ENCODE data around the gene RBMS3. TPM values are rescaled to one million over a fixed set of nuclear protein-coding genes. Genes with fewer than 3 reads are reported as not detected.

RBMS3 gene
- total RNA-seq, 4 donors from 2014 or later, result 7.3 to 21.8 (median 12.8) TPM

DNA sequence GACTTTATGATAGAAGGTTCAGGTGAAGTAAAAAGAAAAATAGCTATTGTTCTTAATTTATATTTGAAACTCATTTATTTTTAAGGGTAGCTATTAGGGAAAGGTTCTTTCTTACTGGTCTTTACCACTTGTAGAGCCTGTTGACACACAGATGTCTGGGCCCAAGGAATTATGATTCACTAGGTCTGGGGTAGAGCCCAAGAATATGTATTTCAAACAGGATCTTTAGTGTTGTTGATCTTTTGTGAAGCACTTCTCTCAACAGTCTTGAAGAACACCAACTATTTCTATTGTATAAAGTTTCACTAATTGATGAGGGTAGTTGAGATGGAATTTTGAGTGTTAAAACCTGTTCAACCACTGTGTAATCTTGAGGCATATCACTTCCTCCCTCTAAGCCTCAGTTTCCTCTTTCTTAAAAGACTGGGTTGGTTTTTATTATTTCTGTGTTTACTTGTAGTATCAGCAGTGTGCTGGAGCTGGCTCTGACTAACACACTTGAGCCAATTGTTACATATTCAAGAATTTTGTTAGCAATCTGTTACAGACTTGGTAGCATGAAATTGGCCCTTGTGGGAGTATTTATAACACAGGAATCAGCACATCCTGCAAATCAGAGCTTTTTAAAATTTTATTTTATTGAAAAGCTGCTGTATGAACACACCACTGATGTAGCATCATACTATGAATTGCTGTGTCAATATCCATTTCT is 155.9 kb downstream of the RBMS3 start:
- no peak for TF ChIP-seq POLR2A (IDR thresholded peaks at IDR 0.05)
- no peak for TF ChIP-seq CTCF (IDR thresholded peaks at IDR 0.05)

DNA sequence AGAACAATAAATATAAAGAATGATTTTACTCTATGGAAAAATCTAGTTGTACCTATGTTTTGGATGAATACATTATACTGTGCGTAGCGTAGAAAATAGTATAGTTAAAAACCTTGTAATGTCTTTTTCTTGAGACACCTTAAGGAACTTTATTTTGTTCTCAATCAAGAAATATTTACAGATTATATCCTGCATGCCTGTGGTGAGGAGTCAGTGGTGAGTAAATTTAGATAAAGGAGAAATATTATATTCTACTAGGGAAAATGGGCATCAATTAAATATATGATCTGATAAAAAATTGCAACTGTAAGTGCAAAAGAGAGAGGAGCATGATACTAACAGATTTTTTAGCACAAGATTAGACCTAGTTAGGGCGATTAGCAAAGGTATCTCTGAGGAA is 157.7 kb downstream of the RBMS3 start:
- WGBS, 2 donors, result 88 to 93% methylated on average over 3 of the region's 3 CpGs
- H3K4me3 ChIP-seq (ENCODE audit: low read depth, poor library complexity, severe bottlenecking), result no peak overlapping the region
- TF ChIP-seq CTCF (IDR thresholded peaks at IDR 0.05) (no peak), POLR2A (IDR thresholded peaks at IDR 0.05) (no peak)
- no peak for DNase-seq (ENCODE audit: low spot score in 2 of 2)
- intact Hi-C loops (cut with DNase I; ENCODE audit: low total_unique reads), result no loop called here

More for the DNA sequence above, 155.9 kb downstream of the RBMS3 start:
- no peak for DNase-seq (ENCODE audit: low spot score in 2 of 2)
- no peak overlapping the region for H3K4me3 ChIP-seq (ENCODE audit: low read depth, poor library complexity, severe bottlenecking)
- intact Hi-C loops (cut with DNase I; ENCODE audit: low total_unique reads), result no loop called here

- whole genome bisulfite sequencing, 2 donors, result 24 to 25% methylated on average over 13 of the region's 13 CpGs
- TF ChIP-seq CTCF (IDR thresholded peaks at IDR 0.05) (no peak), POLR2A (IDR thresholded peaks at IDR 0.05) (no peak)
- no peak overlapping the region for H3K4me3 ChIP-seq (ENCODE audit: low read depth, poor library complexity, severe bottlenecking)
- DNase-seq (ENCODE audit: low spot score in 2 of 2), result no peak
- intact Hi-C loops (cut with DNase I; ENCODE audit: low total_unique reads), result no loop called here
Measured at GRCh38 chr3:29440413-29441305, 159.8 kb downstream of the RBMS3 start.

GRCh38 chr3:29441422-29441821 is 160.6 kb downstream of the RBMS3 start:
- intact Hi-C loops (cut with DNase I; ENCODE audit: low total_unique reads), result no loop called here
- no peak overlapping the region for H3K4me3 ChIP-seq (ENCODE audit: low read depth, poor library complexity, severe bottlenecking)
- TF ChIP-seq CTCF (IDR thresholded peaks at IDR 0.05) (no peak), POLR2A (IDR thresholded peaks at IDR 0.05) (no peak)

GRCh38 chr3:29447946-29448627 is 167.2 kb downstream of the RBMS3 start:
- TF ChIP-seq CTCF (IDR thresholded peaks at IDR 0.05), result no peak
- TF ChIP-seq POLR2A (IDR thresholded peaks at IDR 0.05), result no peak
- DNase-seq (ENCODE audit: low spot score in 2 of 2), result no peak
- H3K4me3 ChIP-seq (ENCODE audit: low read depth, poor library complexity, severe bottlenecking), result no peak overlapping the region
- 64 to 66% methylated on average over 9 of the region's 9 CpGs for WGBS, 2 donors
- intact Hi-C loops (cut with DNase I; ENCODE audit: low total_unique reads), result no loop called here

More at GRCh38 chr3:29441422-29441821, 160.6 kb downstream of the RBMS3 start:
- no peak for DNase-seq (ENCODE audit: low spot score in 2 of 2)
- WGBS, 2 donors, result 34 to 37% methylated on average over 3 of the region's 3 CpGs
